22Rv1 (cell line): ENCODE results near the gene NELFE.

Source experiments
- ZFX ChIP-seq: fragments of 450-650 bp; IDR thresholded peaks from 2 replicates; pipeline ENCODE4 v1.6.1; 2017; ENCODE audit warnings: antibody characterized with exemption, borderline replicate concordance
- TF ChIP-seq, protein P1 (sequence below): fragments of 450-650 bp; IDR thresholded peaks from 2 replicates; pipeline ENCODE4 v1.5.1; 2017; ENCODE audit warnings: mild to moderate bottlenecking

- TF ChIP-seq, protein P1, sequence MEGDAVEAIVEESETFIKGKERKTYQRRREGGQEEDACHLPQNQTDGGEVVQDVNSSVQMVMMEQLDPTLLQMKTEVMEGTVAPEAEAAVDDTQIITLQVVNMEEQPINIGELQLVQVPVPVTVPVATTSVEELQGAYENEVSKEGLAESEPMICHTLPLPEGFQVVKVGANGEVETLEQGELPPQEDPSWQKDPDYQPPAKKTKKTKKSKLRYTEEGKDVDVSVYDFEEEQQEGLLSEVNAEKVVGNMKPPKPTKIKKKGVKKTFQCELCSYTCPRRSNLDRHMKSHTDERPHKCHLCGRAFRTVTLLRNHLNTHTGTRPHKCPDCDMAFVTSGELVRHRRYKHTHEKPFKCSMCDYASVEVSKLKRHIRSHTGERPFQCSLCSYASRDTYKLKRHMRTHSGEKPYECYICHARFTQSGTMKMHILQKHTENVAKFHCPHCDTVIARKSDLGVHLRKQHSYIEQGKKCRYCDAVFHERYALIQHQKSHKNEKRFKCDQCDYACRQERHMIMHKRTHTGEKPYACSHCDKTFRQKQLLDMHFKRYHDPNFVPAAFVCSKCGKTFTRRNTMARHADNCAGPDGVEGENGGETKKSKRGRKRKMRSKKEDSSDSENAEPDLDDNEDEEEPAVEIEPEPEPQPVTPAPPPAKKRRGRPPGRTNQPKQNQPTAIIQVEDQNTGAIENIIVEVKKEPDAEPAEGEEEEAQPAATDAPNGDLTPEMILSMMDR: no peak
- TF ChIP-seq ZFX: no peak
Observed at GRCh38 chr6:31935823-31936222, 22.9 kb downstream of the NELFE start.
